ENCODE results near the gene LGALS14.
"Not testable (repeated sequence)": the region's sequence is repeated elsewhere in the genome, so short reads cannot be mapped to it uniquely, and the experiment has no call there.

The LGALS14 gene

DNA sequence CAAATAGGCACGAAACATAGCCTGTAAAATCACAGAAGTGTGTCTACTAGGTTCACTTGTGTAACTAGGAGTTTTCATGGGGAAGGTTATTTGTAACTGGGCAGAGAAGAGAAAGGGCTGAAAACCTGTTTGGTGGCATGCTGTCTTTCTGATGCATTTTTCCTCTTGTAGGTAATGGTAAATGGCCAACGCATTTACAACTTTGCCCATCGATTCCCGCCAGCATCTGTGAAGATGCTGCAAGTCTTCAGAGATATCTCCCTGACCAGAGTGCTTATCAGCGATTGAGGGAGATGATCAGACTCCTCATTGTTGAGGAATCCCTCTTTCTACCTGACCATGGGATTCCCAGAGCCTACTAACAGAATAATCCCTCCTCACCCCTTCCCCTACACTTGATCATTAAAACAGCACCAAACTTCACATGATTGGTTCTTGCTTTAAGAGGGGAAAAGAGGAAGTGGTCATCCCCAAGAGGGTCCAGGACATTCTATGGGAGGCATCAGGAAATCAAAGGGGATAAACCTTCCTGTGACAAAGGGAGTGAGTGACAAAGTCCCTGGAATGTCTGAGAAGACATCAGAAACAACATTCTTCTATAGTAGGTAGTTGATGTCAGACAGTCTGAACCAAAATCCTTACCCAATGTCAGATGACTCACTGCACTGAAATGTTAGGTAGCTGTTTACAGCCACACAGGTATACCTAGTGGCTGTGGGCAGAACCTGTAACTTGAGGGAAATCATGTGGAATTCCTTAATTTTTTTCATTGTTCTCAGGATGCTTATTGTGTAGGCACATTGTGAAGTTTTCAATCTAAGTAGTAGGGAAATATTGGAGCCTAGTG, 5.0 kb downstream of the LGALS14 start:
- TF ChIP-seq CSRNP3 (CRISPR knock-in tag; IDR thresholded peaks at IDR 0.05), result no peak
- no peak for TF ChIP-seq ZFP30 (CRISPR knock-in tag; IDR thresholded peaks at IDR 0.05)
- no peak for TF ChIP-seq TSHZ2 (CRISPR knock-in tag; IDR thresholded peaks at IDR 0.05)
- no peak for TF ChIP-seq ZNF8 (CRISPR knock-in tag; IDR thresholded peaks at IDR 0.05)
- TF ChIP-seq ISL1 (CRISPR knock-in tag; IDR thresholded peaks at IDR 0.05), result no peak
- no peak for TF ChIP-seq PPARA (CRISPR knock-in tag; IDR thresholded peaks at IDR 0.05; ENCODE audit: borderline replicate concordance)
- no peak for TF ChIP-seq OSR1 (CRISPR knock-in tag; IDR thresholded peaks at IDR 0.05)
- ATAC-seq, result no peak

DNA sequence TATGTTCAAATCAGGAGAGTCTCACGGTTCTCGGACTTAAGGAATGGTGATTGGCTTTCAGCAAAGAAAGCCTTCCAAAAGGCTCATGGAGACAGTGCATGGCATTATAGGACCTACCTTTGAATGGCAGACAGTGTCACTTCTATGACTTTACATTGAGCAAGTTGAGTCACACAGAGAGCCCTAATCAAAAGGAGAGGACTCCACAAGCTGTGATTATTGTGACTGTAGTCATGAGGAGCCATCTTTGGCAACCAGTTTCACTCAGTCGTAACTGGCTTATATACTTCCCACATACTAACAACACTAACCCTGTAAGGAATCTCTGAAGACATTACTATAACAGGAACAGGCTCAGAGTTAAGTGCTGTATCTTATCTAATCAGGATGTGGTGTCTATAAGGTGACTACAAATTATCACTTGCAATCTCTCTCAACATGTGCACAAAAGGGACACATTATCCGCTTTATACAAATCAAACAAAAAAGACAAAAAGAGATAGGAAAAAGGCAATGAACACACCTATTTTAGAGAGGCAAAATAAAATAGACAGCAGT, 6.1 kb downstream of the LGALS14 start:
- ATAC-seq, result no peak
- TF ChIP-seq, protein P1, sequence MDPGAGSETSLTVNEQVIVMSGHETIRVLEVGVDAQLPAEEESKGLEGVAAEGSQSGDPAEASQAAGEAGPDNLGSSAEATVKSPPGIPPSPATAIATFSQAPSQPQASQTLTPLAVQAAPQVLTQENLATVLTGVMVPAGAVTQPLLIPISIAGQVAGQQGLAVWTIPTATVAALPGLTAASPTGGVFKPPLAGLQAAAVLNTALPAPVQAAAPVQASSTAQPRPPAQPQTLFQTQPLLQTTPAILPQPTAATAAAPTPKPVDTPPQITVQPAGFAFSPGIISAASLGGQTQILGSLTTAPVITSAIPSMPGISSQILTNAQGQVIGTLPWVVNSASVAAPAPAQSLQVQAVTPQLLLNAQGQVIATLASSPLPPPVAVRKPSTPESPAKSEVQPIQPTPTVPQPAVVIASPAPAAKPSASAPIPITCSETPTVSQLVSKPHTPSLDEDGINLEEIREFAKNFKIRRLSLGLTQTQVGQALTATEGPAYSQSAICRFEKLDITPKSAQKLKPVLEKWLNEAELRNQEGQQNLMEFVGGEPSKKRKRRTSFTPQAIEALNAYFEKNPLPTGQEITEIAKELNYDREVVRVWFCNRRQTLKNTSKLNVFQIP (CRISPR knock-in tag; IDR thresholded peaks at IDR 0.05; ENCODE audit: borderline replicate concordance, low read depth), result no peak
- TF ChIP-seq ZNF565 (CRISPR knock-in tag; conservative IDR thresholded peaks at IDR 0.05; ENCODE audit: low read depth), result no peak
- TF ChIP-seq ZFP30 (CRISPR knock-in tag; IDR thresholded peaks at IDR 0.05), result no peak
- no peak for TF ChIP-seq GLIS3 (CRISPR knock-in tag; IDR thresholded peaks at IDR 0.05)
- no peak for TF ChIP-seq OSR1 (CRISPR knock-in tag; IDR thresholded peaks at IDR 0.05)
- no peak for TF ChIP-seq ESRRG (CRISPR knock-in tag; IDR thresholded peaks at IDR 0.05)
- TF ChIP-seq ZNF70 (CRISPR knock-in tag; IDR thresholded peaks at IDR 0.05), result no peak
- TF ChIP-seq, protein P2, sequence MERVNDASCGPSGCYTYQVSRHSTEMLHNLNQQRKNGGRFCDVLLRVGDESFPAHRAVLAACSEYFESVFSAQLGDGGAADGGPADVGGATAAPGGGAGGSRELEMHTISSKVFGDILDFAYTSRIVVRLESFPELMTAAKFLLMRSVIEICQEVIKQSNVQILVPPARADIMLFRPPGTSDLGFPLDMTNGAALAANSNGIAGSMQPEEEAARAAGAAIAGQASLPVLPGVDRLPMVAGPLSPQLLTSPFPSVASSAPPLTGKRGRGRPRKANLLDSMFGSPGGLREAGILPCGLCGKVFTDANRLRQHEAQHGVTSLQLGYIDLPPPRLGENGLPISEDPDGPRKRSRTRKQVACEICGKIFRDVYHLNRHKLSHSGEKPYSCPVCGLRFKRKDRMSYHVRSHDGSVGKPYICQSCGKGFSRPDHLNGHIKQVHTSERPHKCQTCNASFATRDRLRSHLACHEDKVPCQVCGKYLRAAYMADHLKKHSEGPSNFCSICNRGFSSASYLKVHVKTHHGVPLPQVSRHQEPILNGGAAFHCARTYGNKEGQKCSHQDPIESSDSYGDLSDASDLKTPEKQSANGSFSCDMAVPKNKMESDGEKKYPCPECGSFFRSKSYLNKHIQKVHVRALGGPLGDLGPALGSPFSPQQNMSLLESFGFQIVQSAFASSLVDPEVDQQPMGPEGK (CRISPR knock-in tag; IDR thresholded peaks at IDR 0.05; ENCODE audit: borderline replicate concordance), result no peak

DNA sequence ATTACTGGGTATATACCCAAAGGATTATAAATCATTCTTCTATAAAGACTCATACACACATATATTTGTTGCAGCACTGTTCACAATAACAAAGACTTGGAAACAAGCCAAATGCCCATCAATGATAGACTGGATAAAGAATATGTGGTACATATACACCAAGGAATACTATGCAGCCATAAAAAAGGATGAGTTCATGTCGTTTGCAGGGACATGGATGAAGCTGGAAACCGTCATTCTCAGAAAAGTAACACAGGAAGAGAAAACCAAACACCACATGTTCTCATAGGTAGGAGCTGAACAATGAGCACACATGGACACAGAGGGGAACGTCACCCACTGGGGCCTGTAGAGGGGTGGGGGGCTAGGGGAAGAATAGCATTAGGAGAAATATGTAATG, 15.9 kb downstream of the LGALS14 start:
- ATAC-seq, result not testable (repeated sequence)

DNA sequence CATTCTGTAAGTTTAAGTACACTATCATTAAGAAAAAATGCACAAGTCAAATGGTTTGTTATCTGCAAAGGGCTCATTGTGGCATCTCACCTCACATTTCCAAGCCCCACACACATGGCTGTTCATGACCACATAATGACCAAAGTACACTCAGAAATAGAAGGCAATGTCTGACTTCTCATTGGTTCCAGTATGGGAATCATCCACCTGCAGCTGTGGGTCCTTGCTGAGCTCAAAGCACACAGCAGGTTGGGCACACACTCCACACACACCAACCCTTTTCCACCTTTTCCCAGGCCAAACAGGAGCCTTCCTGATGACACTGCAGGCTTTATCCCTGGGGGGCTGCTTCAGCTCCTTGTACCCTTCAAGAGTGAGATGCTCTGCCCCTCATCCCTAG, 21.7 kb downstream of the LGALS14 start:
- ATAC-seq, result no peak
- TF ChIP-seq, protein P1 (CRISPR knock-in tag; IDR thresholded peaks at IDR 0.05; ENCODE audit: borderline replicate concordance, low read depth), result no peak
- no peak for TF ChIP-seq TSHZ2 (CRISPR knock-in tag; IDR thresholded peaks at IDR 0.05)
- no peak for TF ChIP-seq RARB (CRISPR knock-in tag; IDR thresholded peaks at IDR 0.05)
- TF ChIP-seq ZNF8 (CRISPR knock-in tag; IDR thresholded peaks at IDR 0.05), result no peak
